GM23338 (cell line): ENCODE data around the gene DCBLD1. TPM values are rescaled to one million over a fixed set of nuclear protein-coding genes. Genes with fewer than 3 reads are reported as not detected.

Source experiments
- ATAC-seq: fragments of 200-7000 bp; cut with Tn5 transposase; 3 replicates; pipeline ENCODE4 v1.9.1; 2020
- DNase-seq: peaks from one replicate; pipeline ENCODE4 v3.0.0-alpha.2; 2015; ENCODE audit warnings: low spot score
- H2AFZ ChIP-seq: fragments of 200-600 bp; sonication (generic); 2 replicates; pipeline ENCODE4 v1.8.0; 2016; ENCODE audit warnings: antibody characterized with exemption, mild to moderate bottlenecking, moderate library complexity
- H3F3A ChIP-seq: fragments of 200-600 bp; sonication (generic); replicated peaks from 2 replicates; pipeline ENCODE4 v1.8.0; 2017; ENCODE audit warnings: antibody characterized with exemption, mixed run types, low read depth
- H3K27ac ChIP-seq: fragments of 200-600 bp; sonication (generic); 2 replicates; pipeline ENCODE4 v1.6.1; 2016; ENCODE audit warnings: low read depth
- H3K27me3 ChIP-seq: fragments of 200-600 bp; sonication (generic); 2 replicates; pipeline ENCODE4 v1.8.0; 2016; ENCODE audit warnings: mild to moderate bottlenecking, mixed run types, moderate library complexity; ENCODE audit not compliant: insufficient read depth
- H3K36me3 ChIP-seq: fragments of 200-600 bp; sonication (generic); 2 replicates; pipeline ENCODE4 v1.8.0; 2016; ENCODE audit warnings: mild to moderate bottlenecking; ENCODE audit not compliant: insufficient read depth
- H3K4me1 ChIP-seq: fragments of 200-600 bp; sonication (generic); 2 replicates; pipeline ENCODE4 v1.8.0; 2016; ENCODE audit warnings: mild to moderate bottlenecking, moderate library complexity; ENCODE audit not compliant: insufficient read depth
- H3K4me2 ChIP-seq: fragments of 200-600 bp; sonication (generic); 2 replicates; pipeline ENCODE4 v1.7.1; 2017; ENCODE audit warnings: mixed run types
- H3K4me3 ChIP-seq: fragments of 200-600 bp; sonication (generic); 2 replicates; pipeline ENCODE4 v1.6.1; 2016; ENCODE audit warnings: mixed run types
- H3K79me2 ChIP-seq: fragments of 200-600 bp; sonication (generic); replicated peaks from 2 replicates; pipeline ENCODE4 v1.8.0; 2017; ENCODE audit warnings: mild to moderate bottlenecking; ENCODE audit not compliant: insufficient read depth
- H3K9me2 ChIP-seq: fragments of 200-600 bp; sonication (generic); 2 replicates; pipeline ENCODE4 v1.8.0; 2017; ENCODE audit not compliant: insufficient read depth
- H4K20me1 ChIP-seq: fragments of 200-600 bp; sonication (generic); replicated peaks from 2 replicates; pipeline ENCODE4 v1.8.0; 2017; ENCODE audit warnings: mild to moderate bottlenecking; ENCODE audit not compliant: insufficient read depth
- H3K27ac Mint-ChIP-seq: 2 replicates; pipeline ENCODE4 v1.8.0; 2020; ENCODE audit warnings: inconsistent platforms, mild to moderate bottlenecking, moderate library complexity, mixed read lengths
- H3K27me3 Mint-ChIP-seq: 3 replicates; pipeline ENCODE4 v1.8.0; 2022; ENCODE audit warnings: low read depth, mild to moderate bottlenecking, moderate library complexity, mixed read lengths, inconsistent platforms; ENCODE audit not compliant: insufficient read depth, poor library complexity
- H3K36me3 Mint-ChIP-seq: 3 replicates; pipeline ENCODE4 v1.8.0; 2021; ENCODE audit warnings: low read depth, mild to moderate bottlenecking, inconsistent platforms, moderate library complexity, mixed read lengths
- H3K4me1 Mint-ChIP-seq: 3 replicates; pipeline ENCODE4 v1.8.0; 2020; ENCODE audit warnings: mild to moderate bottlenecking, inconsistent platforms, mixed read lengths
- H3K4me3 Mint-ChIP-seq: 3 replicates; pipeline ENCODE4 v1.8.0; 2021; ENCODE audit warnings: moderate library complexity, mild to moderate bottlenecking, inconsistent platforms, mixed read lengths
- H3K9me3 Mint-ChIP-seq: 3 replicates; pipeline ENCODE4 v1.8.0; 2020; ENCODE audit warnings: moderate library complexity, mild to moderate bottlenecking, inconsistent platforms, mixed read lengths
- CREB1 ChIP-seq: fragments of 250-450 bp; sonication (Bioruptor Pico); IDR thresholded peaks from 2 replicates; pipeline ENCODE4 v1.5.0; 2020; ENCODE audit warnings: low read depth, mild to moderate bottlenecking, moderate library complexity
- CTCF ChIP-seq, 2 experiments: fragments of 200-600 bp in 1 of 2; sonication (generic) in 1 of 2; conservative IDR thresholded peaks; 2 replicates each; pipeline versions ENCODE4 v1.5.1 to v1.6.1; 2016 to 2017; ENCODE audit warnings: antibody characterized with exemption in 2 of 2, low read depth in 2 of 2, mild to moderate bottlenecking in 2 of 2, moderate library complexity in 1 of 2
- EZH2 ChIP-seq: fragments of 200-600 bp; sonication (generic); IDR thresholded peaks from one replicate; pipeline ENCODE4 v1.8.0; 2017; ENCODE audit warnings: antibody characterized with exemption, mild to moderate bottlenecking, low read depth; ENCODE audit not compliant: unreplicated experiment
- EZH2phosphoT487 ChIP-seq: fragments of 200-600 bp; sonication (generic); IDR thresholded peaks from one replicate; pipeline ENCODE4 v1.8.1; 2018; ENCODE audit warnings: antibody characterized with exemption; ENCODE audit not compliant: unreplicated experiment
- NANOG ChIP-seq: IDR thresholded peaks from 2 replicates; pipeline ENCODE4 v1.6.1; 2016; ENCODE audit warnings: antibody characterized with exemption, borderline replicate concordance
- STAT1 ChIP-seq: IDR thresholded peaks from one replicate; pipeline ENCODE4 v1.6.1; 2016; ENCODE audit warnings: antibody characterized with exemption; ENCODE audit not compliant: unreplicated experiment
- ZNF114 ChIP-seq: fragments of 250-450 bp; sonication (Bioruptor Pico); IDR thresholded peaks from 2 replicates; pipeline ENCODE4 v1.5.0; 2020; ENCODE audit warnings: mild to moderate bottlenecking, moderate library complexity
- ZNF331 ChIP-seq: fragments of 250-450 bp; sonication (Bioruptor Pico); IDR thresholded peaks from 2 replicates; pipeline ENCODE4 v1.5.0; 2020; ENCODE audit warnings: low read depth, mild to moderate bottlenecking, moderate library complexity
- polyA plus RNA-seq: library from polyadenylated mRNA; unstranded; fragments of >200 nt; fragmentation: Nextera tagmentation; extraction: Ambion mirVana; gene quantifications from 2 replicates; pipeline ENCODE4 v1.2.1, GENCODE V29; 2016
- total RNA-seq: library from RNA; depleted of rRNA; stranded (reverse); fragments of >200 nt; shearing (Covaris generic); gene quantifications from 2 replicates; pipeline ENCODE4 v1.2.3, GENCODE V29; 2014
- TF ChIP-seq, protein P1 (sequence below): fragments of 250-450 bp; sonication (Bioruptor Pico); IDR thresholded peaks from 2 replicates; pipeline ENCODE4 v1.5.0; 2020; ENCODE audit warnings: mild to moderate bottlenecking, moderate library complexity

Gene DCBLD1
- total and polyA plus RNA-seq, 2 experiments from 2014 or later = 4.2 to 7.6 TPM

GRCh38 chr6:117512987-117513573, 30.6 kb downstream of the DCBLD1 start:
- no peak overlapping the region for H3K4me2 ChIP-seq
- H3K36me3 Mint-ChIP-seq = peaks cover 2% of the 10 kb centered on the region; the same call in 1 of the 3 replicates
- H3K27me3 Mint-ChIP-seq = no peaks in the 10 kb centered on the region

More at GRCh38 chr6:117512987-117513573, 30.6 kb downstream of the DCBLD1 start:
- H3K9me2 ChIP-seq = 0 out of 2 replicates have a peak, but pooled peaks cover 7% of the 10 kb centered on the region
- peak; percentile 68 for ATAC-seq
- H3K27ac ChIP-seq = no peak overlapping the region
- H3F3A ChIP-seq = no peaks in the 10 kb centered on the region
- no peaks in the 10 kb centered on the region for H4K20me1 ChIP-seq
- TF ChIP-seq, protein P1, sequence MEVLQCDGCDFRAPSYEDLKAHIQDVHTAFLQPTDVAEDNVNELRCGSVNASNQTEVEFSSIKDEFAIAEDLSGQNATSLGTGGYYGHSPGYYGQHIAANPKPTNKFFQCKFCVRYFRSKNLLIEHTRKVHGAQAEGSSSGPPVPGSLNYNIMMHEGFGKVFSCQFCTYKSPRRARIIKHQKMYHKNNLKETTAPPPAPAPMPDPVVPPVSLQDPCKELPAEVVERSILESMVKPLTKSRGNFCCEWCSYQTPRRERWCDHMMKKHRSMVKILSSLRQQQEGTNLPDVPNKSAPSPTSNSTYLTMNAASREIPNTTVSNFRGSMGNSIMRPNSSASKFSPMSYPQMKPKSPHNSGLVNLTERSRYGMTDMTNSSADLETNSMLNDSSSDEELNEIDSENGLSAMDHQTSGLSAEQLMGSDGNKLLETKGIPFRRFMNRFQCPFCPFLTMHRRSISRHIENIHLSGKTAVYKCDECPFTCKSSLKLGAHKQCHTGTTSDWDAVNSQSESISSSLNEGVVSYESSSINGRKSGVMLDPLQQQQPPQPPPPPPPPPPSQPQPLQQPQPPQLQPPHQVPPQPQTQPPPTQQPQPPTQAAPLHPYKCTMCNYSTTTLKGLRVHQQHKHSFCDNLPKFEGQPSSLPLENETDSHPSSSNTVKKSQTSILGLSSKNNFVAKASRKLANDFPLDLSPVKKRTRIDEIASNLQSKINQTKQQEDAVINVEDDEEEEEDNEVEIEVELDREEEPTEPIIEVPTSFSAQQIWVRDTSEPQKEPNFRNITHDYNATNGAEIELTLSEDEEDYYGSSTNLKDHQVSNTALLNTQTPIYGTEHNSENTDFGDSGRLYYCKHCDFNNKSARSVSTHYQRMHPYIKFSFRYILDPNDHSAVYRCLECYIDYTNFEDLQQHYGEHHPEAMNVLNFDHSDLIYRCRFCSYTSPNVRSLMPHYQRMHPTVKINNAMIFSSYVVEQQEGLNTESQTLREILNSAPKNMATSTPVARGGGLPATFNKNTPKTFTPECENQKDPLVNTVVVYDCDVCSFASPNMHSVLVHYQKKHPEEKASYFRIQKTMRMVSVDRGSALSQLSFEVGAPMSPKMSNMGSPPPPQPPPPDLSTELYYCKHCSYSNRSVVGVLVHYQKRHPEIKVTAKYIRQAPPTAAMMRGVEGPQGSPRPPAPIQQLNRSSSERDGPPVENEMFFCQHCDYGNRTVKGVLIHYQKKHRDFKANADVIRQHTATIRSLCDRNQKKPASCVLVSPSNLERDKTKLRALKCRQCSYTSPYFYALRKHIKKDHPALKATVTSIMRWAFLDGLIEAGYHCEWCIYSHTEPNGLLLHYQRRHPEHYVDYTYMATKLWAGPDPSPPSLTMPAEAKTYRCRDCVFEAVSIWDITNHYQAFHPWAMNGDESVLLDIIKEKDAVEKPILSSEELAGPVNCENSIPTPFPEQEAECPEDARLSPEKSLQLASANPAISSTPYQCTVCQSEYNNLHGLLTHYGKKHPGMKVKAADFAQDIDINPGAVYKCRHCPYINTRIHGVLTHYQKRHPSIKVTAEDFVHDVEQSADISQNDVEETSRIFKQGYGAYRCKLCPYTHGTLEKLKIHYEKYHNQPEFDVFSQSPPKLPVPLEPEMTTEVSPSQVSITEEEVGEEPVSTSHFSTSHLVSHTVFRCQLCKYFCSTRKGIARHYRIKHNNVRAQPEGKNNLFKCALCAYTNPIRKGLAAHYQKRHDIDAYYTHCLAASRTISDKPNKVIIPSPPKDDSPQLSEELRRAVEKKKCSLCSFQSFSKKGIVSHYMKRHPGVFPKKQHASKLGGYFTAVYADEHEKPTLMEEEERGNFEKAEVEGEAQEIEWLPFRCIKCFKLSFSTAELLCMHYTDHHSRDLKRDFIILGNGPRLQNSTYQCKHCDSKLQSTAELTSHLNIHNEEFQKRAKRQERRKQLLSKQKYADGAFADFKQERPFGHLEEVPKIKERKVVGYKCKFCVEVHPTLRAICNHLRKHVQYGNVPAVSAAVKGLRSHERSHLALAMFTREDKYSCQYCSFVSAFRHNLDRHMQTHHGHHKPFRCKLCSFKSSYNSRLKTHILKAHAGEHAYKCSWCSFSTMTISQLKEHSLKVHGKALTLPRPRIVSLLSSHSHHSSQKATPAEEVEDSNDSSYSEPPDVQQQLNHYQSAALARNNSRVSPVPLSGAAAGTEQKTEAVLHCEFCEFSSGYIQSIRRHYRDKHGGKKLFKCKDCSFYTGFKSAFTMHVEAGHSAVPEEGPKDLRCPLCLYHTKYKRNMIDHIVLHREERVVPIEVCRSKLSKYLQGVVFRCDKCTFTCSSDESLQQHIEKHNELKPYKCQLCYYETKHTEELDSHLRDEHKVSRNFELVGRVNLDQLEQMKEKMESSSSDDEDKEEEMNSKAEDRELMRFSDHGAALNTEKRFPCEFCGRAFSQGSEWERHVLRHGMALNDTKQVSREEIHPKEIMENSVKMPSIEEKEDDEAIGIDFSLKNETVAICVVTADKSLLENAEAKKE (CRISPR knock-in tag) = no peak
- no peak for TF ChIP-seq CTCF (conservative IDR thresholded peaks at IDR 0.05; ENCODE audit: low read depth in 2 of 2)
- TF ChIP-seq EZH2 = no peak
- TF ChIP-seq EZH2phosphoT487 = no peak
- no peak for TF ChIP-seq ZNF331 (CRISPR knock-in tag)
- TF ChIP-seq STAT1 = no peak
- no peak for TF ChIP-seq ZNF114
- no peak for TF ChIP-seq CREB1 (CRISPR knock-in tag)
- TF ChIP-seq NANOG = no peak
- H3K79me2 ChIP-seq = no peaks in the 10 kb centered on the region
- 0 out of 2 replicates have a peak, but pooled peaks cover 6% of the 10 kb centered on the region for H3K4me1 ChIP-seq
- peak; percentile 17 for DNase-seq
- H3K27me3 ChIP-seq = no peaks in the 10 kb centered on the region
- H3K9me3 Mint-ChIP-seq = no peaks in the 10 kb centered on the region
- no peak overlapping the region for H3K4me3 ChIP-seq
- H2AFZ ChIP-seq = no peak overlapping the region
- no peak overlapping the region; the same call in 1 of the 2 replicates for H3K27ac Mint-ChIP-seq
- peaks cover 5% of the 10 kb centered on the region; the same call in 2 of the 3 replicates for H3K4me1 Mint-ChIP-seq
- H3K4me3 Mint-ChIP-seq = no peak overlapping the region
- no peaks in the 10 kb centered on the region for H3K36me3 ChIP-seq
